ENCODE results near the gene CHORDC1. TPM values are rescaled to one million over a fixed set of nuclear protein-coding genes. Genes with fewer than 3 reads are reported as not detected.

Gene CHORDC1
- total and polyA plus RNA-seq, 2 donors (not counting 3 experiments of a cell fraction or from before 2014, with no cell fraction given), result 30.3 to 56.8 TPM

GRCh38 chr11:90257158-90257525 lies 34.3 kb upstream of the CHORDC1 start:
- FAIRE-seq, result no peak
- intact Hi-C loops (cut with micrococcal nuclease), result no loop called here
- Histone ChIP-seq H3K4me1 (ENCODE audit: control insufficient read depth, extremely low read depth, insufficient read depth, low read length) (no peaks in the 10 kb centered on the region), H3K9ac (replicated peaks; ENCODE audit: extremely low read depth, insufficient read depth, low read length) (no peak overlapping the region), H3K9me3 (replicated peaks; ENCODE audit: control insufficient read depth, insufficient read depth, low read length) (no peaks in the 10 kb centered on the region), H3K9me1 (replicated peaks; ENCODE audit: control insufficient read depth, extremely low read depth, insufficient read depth, low read length) (no peaks in the 10 kb centered on the region), H4K20me1 (replicated peaks; ENCODE audit: control insufficient read depth, extremely low read depth, insufficient read depth, low read length) (no peaks in the 10 kb centered on the region), H3K79me2 (ENCODE audit: control insufficient read depth, insufficient read depth, low read length) (no peaks in the 10 kb centered on the region), H3K4me3 (replicated peaks in 1 of 3; ENCODE audit: insufficient read depth in 1 of 3, low read depth in 1 of 3, low read length in 3 of 3) (no peak overlapping the region), H2AFZ (ENCODE audit: low read depth, low read length) (no peak overlapping the region), H3K27ac (ENCODE audit: insufficient read depth, low read depth, low read length) (no peak overlapping the region), H3K27me3 (ENCODE audit: control insufficient read depth in 2 of 2, insufficient read depth in 2 of 2, low read length in 2 of 2) (no peaks in the 10 kb centered on the region), H3K4me2 (ENCODE audit: insufficient read depth, low read length) (no peak overlapping the region), H3K36me3 (ENCODE audit: control insufficient read depth in 2 of 2, extremely low read depth in 1 of 2, insufficient read depth in 2 of 2, low read length in 2 of 2) (no peaks in the 10 kb centered on the region)
- DNase-seq (ENCODE audit: low read depth, low spot score), result no peak
- POLR2A ChIA-PET, result no interaction called here
- BruUV-seq (replicated peaks), result no TSS peak
- CTCF ChIA-PET, result interaction anchor here (1.1 kb wide), 1 partner anchor 10 kb away, joined by 3 read pairs; no protein-coding TSS in a partner anchor
- TF ChIP-seq JUN (IDR thresholded peaks at IDR 0.05; ENCODE audit: borderline replicate concordance, insufficient read depth, insufficient read length, low read depth) (no peak), GATA2 (IDR thresholded peaks at IDR 0.05; ENCODE audit: insufficient read depth, insufficient read length, low read depth, low read length) (no peak), POLR2AphosphoS5 (IDR thresholded peaks at IDR 0.05; ENCODE audit: insufficient read depth, low read depth, low read length) (no peak), CTCF (IDR thresholded peaks at IDR 0.05; ENCODE audit: extremely low read depth in 1 of 2, insufficient read depth in 1 of 2, low read depth in 1 of 2, low read length in 2 of 2) (no peak), EZH2 (IDR thresholded peaks at IDR 0.05; ENCODE audit: borderline replicate concordance, low read depth, low read length, severe bottlenecking) (no peak), MAX (IDR thresholded peaks at IDR 0.05; ENCODE audit: insufficient read depth, insufficient read length) (no peak), FOS (IDR thresholded peaks at IDR 0.05; ENCODE audit: borderline replicate concordance, insufficient read depth, low read length) (no peak), MYC (IDR thresholded peaks at IDR 0.05; ENCODE audit: low read depth, low read length) (no peak), POLR2A (IDR thresholded peaks at IDR 0.05; ENCODE audit: low read depth, low read length) (no peak)
- dilution Hi-C loops (cut with MboI; ENCODE audit: extremely low pct_ligation_motif_present, low sequenced_read_pairs), result no loop called here

All from endothelial cell of umbilical vein (primary cell).